ENCODE results near the gene TRAPPC12.

- TF ChIP-seq CTCF (conservative IDR thresholded peaks at IDR 0.05; ENCODE audit: low read depth, low read length) = no peak
- TF ChIP-seq EZH2 (IDR thresholded peaks at IDR 0.05; ENCODE audit: low read length, unreplicated experiment) = no peak
Observed at GRCh38 chr2:3404349-3404894, 24.9 kb downstream of the TRAPPC12 start.

Measured in PC-3 (cell line).